ENCODE results near the gene KRT2.

Gene KRT2

GRCh38 chr12:52647601-52648000, 4.4 kb downstream of the KRT2 start:
- CTCF ChIA-PET, result interaction anchor here (0.6 to 1.2 kb wide), 2 partner anchors 218 to 252 kb away, joined by 3 to 4 read pairs; no protein-coding TSS in a partner anchor

GRCh38 chr12:52646613-52647012, 5.4 kb downstream of the KRT2 start:
- ChIA-PET CTCF (interaction anchor here (0.6 to 1.2 kb wide), 2 partner anchors 129 to 219 kb away, joined by 4 read pairs; no protein-coding TSS in a partner anchor), POLR2A (no interaction called here)
- no peaks in the 10 kb centered on the region for H3K36me3 ChIP-seq (ENCODE audit: control insufficient read depth in 2 of 2, insufficient read depth in 1 of 2, low read length in 2 of 2)
- H3K27ac ChIP-seq (ENCODE audit: extremely low read depth, low read depth, low read length), result no peak overlapping the region
- TF ChIP-seq BCL6B (tag by site-specific recombination; IDR thresholded peaks at IDR 0.05), result no peak
- no peak for TF ChIP-seq ZNF558 (tag by site-specific recombination; IDR thresholded peaks at IDR 0.05)
- TF ChIP-seq BCL11B (tag by site-specific recombination; IDR thresholded peaks at IDR 0.05; ENCODE audit: low read depth), result no peak
- TF ChIP-seq ZSCAN4 (tag by site-specific recombination; IDR thresholded peaks at IDR 0.05), result no peak
- TF ChIP-seq ZNF157 (tag by site-specific recombination; IDR thresholded peaks at IDR 0.05), result no peak
- TF ChIP-seq ZNF184 (tag by site-specific recombination; IDR thresholded peaks at IDR 0.05), result no peak
- TF ChIP-seq PATZ1 (tag by site-specific recombination; IDR thresholded peaks at IDR 0.05), result no peak
- no peak for TF ChIP-seq REST (tag by site-specific recombination; IDR thresholded peaks at IDR 0.05)
- no peak for TF ChIP-seq ZNF658 (tag by site-specific recombination; IDR thresholded peaks at IDR 0.05)
- no peak for TF ChIP-seq ZNF302 (tag by site-specific recombination; IDR thresholded peaks at IDR 0.05; ENCODE audit: low read depth)
- no peak for TF ChIP-seq HOXA7 (CRISPR knock-in tag; IDR thresholded peaks at IDR 0.05; ENCODE audit: borderline replicate concordance)
- no peak for TF ChIP-seq ZBTB20 (tag by site-specific recombination; IDR thresholded peaks at IDR 0.05)
- H3K4me1 ChIP-seq (ENCODE audit: control insufficient read depth, insufficient read depth, low read length), result no peaks in the 10 kb centered on the region
- no peak overlapping the region for H3K4me3 ChIP-seq (ENCODE audit: low read depth, low read length)
- no peaks in the 10 kb centered on the region for H3K9me3 ChIP-seq (ENCODE audit: control insufficient read depth, insufficient read depth, low read depth, low read length)

More at GRCh38 chr12:52647601-52648000, 4.4 kb downstream of the KRT2 start:
- no peaks in the 10 kb centered on the region for H3K36me3 ChIP-seq (ENCODE audit: control insufficient read depth in 2 of 2, insufficient read depth in 1 of 2, low read length in 2 of 2)
- POLR2A ChIA-PET, result no interaction called here
- TF ChIP-seq ZSCAN30 (tag by site-specific recombination; IDR thresholded peaks at IDR 0.05) (no peak), ZNF174 (tag by site-specific recombination; IDR thresholded peaks at IDR 0.05) (no peak), INSM2 (tag by site-specific recombination; IDR thresholded peaks at IDR 0.05) (no peak), SCRT1 (tag by site-specific recombination; IDR thresholded peaks at IDR 0.05; ENCODE audit: borderline replicate concordance) (no peak), ZNF112 (tag by site-specific recombination; IDR thresholded peaks at IDR 0.05) (no peak), SCRT2 (tag by site-specific recombination; IDR thresholded peaks at IDR 0.05) (no peak)
- no peaks in the 10 kb centered on the region for H3K4me1 ChIP-seq (ENCODE audit: control insufficient read depth, insufficient read depth, low read length)
- no peaks in the 10 kb centered on the region for H3K9me3 ChIP-seq (ENCODE audit: control insufficient read depth, insufficient read depth, low read depth, low read length)
- H3K27ac ChIP-seq (ENCODE audit: extremely low read depth, low read depth, low read length), result no peak overlapping the region
- H3K4me3 ChIP-seq (ENCODE audit: low read depth, low read length), result no peak overlapping the region
